Right lobe of liver (tissue), 6 donors: Measurements from ENCODE around the gene KIF2C. TPM values are rescaled to one million over a fixed set of nuclear protein-coding genes. Genes with fewer than 3 reads are reported as not detected.
A peak's percentile ranks its signal among the peaks of the same experiment; 100 is the strongest.

ENCODE experiments used
- ATAC-seq, 4 donors: fragments of 200-7000 bp; cut with Tn5 transposase; one replicate each; pipeline ENCODE4 v1.9.1; 2020; ENCODE audit warnings: mild to moderate bottlenecking in 4 of 4, moderate library complexity in 4 of 4
- DNase-seq, 3 donors: peaks; one replicate each; pipeline ENCODE4 v3.0.0-alpha.2; 2020
- H3K27ac ChIP-seq, 3 donors: fragments of 200-600 bp; one replicate each; pipeline ENCODE4 v1.8.0; 2022
- H3K27me3 ChIP-seq, 2 donors: fragments of 200-600 bp; one replicate each; pipeline ENCODE4 v1.8.0; 2022
- H3K36me3 ChIP-seq, 4 donors: fragments of 200-600 bp; sonication (generic) in 1 of 4; one replicate each; pipeline versions ENCODE4 v1.5.1 to v1.8.0; 2017 to 2022; ENCODE audit warnings: control low read depth in 1 of 4
- H3K4me1 ChIP-seq, 4 donors: fragments of 200-600 bp; sonication (generic) in 1 of 4; one replicate each; pipeline versions ENCODE4 v1.5.1 to v1.8.0; 2017 to 2022; ENCODE audit warnings: control low read depth in 1 of 4
- H3K4me3 ChIP-seq, 3 donors: fragments of 200-600 bp; one replicate each; pipeline ENCODE4 v1.8.0; 2022
- H3K9me3 ChIP-seq, 4 donors: fragments of 200-600 bp; sonication (generic) in 1 of 4; one replicate each; pipeline versions ENCODE4 v1.5.1 to v1.8.0; 2017 to 2022; ENCODE audit warnings: control low read depth in 1 of 4
- CTCF ChIP-seq, 4 donors: fragments of 200-600 bp in 3 of 4; fragments of 450-650 bp in 1 of 4; IDR thresholded peaks; one replicate each; pipeline versions ENCODE4 v1.5.1 to v1.8.0; 2016 to 2022; ENCODE audit warnings: antibody characterized with exemption in 4 of 4, mild to moderate bottlenecking in 2 of 4
- POLR2A ChIP-seq: fragments of 450-650 bp; IDR thresholded peaks from one replicate; pipeline ENCODE4 v1.6.1; 2017; ENCODE audit warnings: antibody characterized with exemption, mild to moderate bottlenecking
- WGBS: methylation state at CpG from one replicate; pipeline ENCODE4 v1.1.6; 2018; ENCODE audit warnings: low coverage, low lambda C conversion rate; ENCODE audit not compliant: insufficient coverage; ENCODE audit errors: missing lambda C conversion rate; 5-methylcytosine and 5-hydroxymethylcytosine counted together
- intact Hi-C, 2 donors: fragments of 100-400 bp; cut with DNase I; formaldehyde crosslinking; loops; one replicate each; pipeline versions ENCODE4 v1.11.2 to v1.14.1; 2022
- total RNA-seq, 6 experiments: library from RNA; depleted of rRNA in 2 of 6; stranded (reverse); fragments of >200 nt in 2 of 6; fragmentation: NEBNext Ultra II Directional in 3 of 6; extraction: Animal tissue kit (Norgen Biotek cat#: 25700) in 3 of 6; gene quantifications; one replicate each; pipeline versions ENCODE4 v1.1.0 to v1.2.4, GENCODE V29; 2016 to 2023
- donor health status: DM: no; HTN: yes; CAD: no.
- donor health status: DM: no; HTN: no; CAD: no.
- donor health status: DM: no; HTN: no; CAD: no.
- donor health status: DM: no; HTN: yes; CAD: no.
- donor health status: DM: no; HTN: yes; CAD: no.

The KIF2C gene
- total RNA-seq, 6 experiments from 2014 or later = 0.22 to 1.4 (median 0.37) TPM; not detected in 1

GRCh38 chr1:44785501-44786137, 46.0 kb downstream of the KIF2C start:
- 15% methylated on average over 9 of the region's 11 CpGs for WGBS
- no peak for TF ChIP-seq POLR2A
- TF ChIP-seq CTCF (IDR thresholded peaks at IDR 0.05) = no peak
- Histone ChIP-seq H3K27me3 (no peaks in the 10 kb centered on the region), H3K36me3 (no peaks in the 10 kb centered on the region), H3K4me1 (peaks cover 0 to 20% (median 0%) of the 10 kb centered on the region in 4 donors), H3K27ac (no peak overlapping the region), H3K9me3 (no peaks in the 10 kb centered on the region), H3K4me3 (peak overlapping the region in 2 of 3 donors; percentile 42 to 45)
- ATAC-seq (no peak), DNase-seq (no peak)
- intact Hi-C loops = loop anchor here in 1 of 2 donors (10.0 kb wide), 1 partner anchor 49 kb away; no protein-coding TSS in a partner anchor

- Histone ChIP-seq H3K36me3 (no peaks in the 10 kb centered on the region), H3K4me1 (peaks cover 0 to 20% (median 0%) of the 10 kb centered on the region in 4 donors), H3K9me3 (no peaks in the 10 kb centered on the region), H3K27ac (no peak overlapping the region), H3K4me3 (peak overlapping the region; percentile 37 to 45 (median 42)), H3K27me3 (no peaks in the 10 kb centered on the region)
- intact Hi-C loops = loop anchor here in 1 of 2 donors (10.0 kb wide), 1 partner anchor 49 kb away; no protein-coding TSS in a partner anchor
- TF ChIP-seq POLR2A (no peak), CTCF (IDR thresholded peaks at IDR 0.05) (peak; percentile 80 to 96 (median 86))
- WGBS = 30% methylated on average over 28 of the region's 49 CpGs
- ATAC-seq (peak; percentile 75 to 92 (median 82)), DNase-seq (peak in 1 of 3 donors; percentile 72)
These were observed 46.7 kb downstream of the KIF2C start for GRCh38 chr1:44786138-44786840.

- no peak overlapping the region for H3K4me3 ChIP-seq
- TF ChIP-seq POLR2A = no peak
- TF ChIP-seq CTCF (IDR thresholded peaks at IDR 0.05) = no peak
- ATAC-seq (no peak), DNase-seq (no peak)
- H3K27me3 ChIP-seq = no peaks in the 10 kb centered on the region
- 58% methylated on average over 7 of the region's 9 CpGs for WGBS
- H3K9me3 ChIP-seq = no peaks in the 10 kb centered on the region
- intact Hi-C loops = loop anchor here in 1 of 2 donors (10.0 kb wide), 1 partner anchor 48 kb away; no protein-coding TSS in a partner anchor
- H3K4me1 ChIP-seq = peaks cover 0 to 20% (median 0%) of the 10 kb centered on the region in 4 donors
- no peak overlapping the region for H3K27ac ChIP-seq
- no peaks in the 10 kb centered on the region for H3K36me3 ChIP-seq
These were observed 47.3 kb downstream of the KIF2C start for GRCh38 chr1:44786841-44787426.

GRCh38 chr1:44787506-44787905, 47.9 kb downstream of the KIF2C start:
- Histone ChIP-seq H3K27me3 (no peaks in the 10 kb centered on the region), H3K9me3 (no peaks in the 10 kb centered on the region), H3K36me3 (no peaks in the 10 kb centered on the region), H3K4me3 (no peak overlapping the region), H3K27ac (no peak overlapping the region), H3K4me1 (peaks cover 0 to 20% (median 0%) of the 10 kb centered on the region in 4 donors)
- DNase-seq (no peak), ATAC-seq (no peak)
- no peak for TF ChIP-seq POLR2A
- TF ChIP-seq CTCF (IDR thresholded peaks at IDR 0.05) = no peak
- WGBS = no CpG with 5 or more reads among the region's 10 CpGs
- intact Hi-C loops = loop anchor here in 1 of 2 donors (10.0 kb wide), 1 partner anchor 47 kb away; no protein-coding TSS in a partner anchor
